HTR-8/SVneo (cell line): ENCODE measurements around the gene MFGE8.
"Not testable (repeated sequence)": the region's sequence is repeated elsewhere in the genome, so short reads cannot be mapped to it uniquely, and the experiment has no call there.

Experiments used
- DNase-seq: peaks from one replicate; pipeline ENCODE4 v3.0.0; 2011; ENCODE audit warnings: low spot score, mixed read lengths; ENCODE audit not compliant: insufficient read length
- FAIRE-seq: peaks from 2 replicates; lab custom pipeline; 2011; peaks lifted over from hg19 to GRCh38; lab: Jason Lieb, UNC

The MFGE8 gene

DNA sequence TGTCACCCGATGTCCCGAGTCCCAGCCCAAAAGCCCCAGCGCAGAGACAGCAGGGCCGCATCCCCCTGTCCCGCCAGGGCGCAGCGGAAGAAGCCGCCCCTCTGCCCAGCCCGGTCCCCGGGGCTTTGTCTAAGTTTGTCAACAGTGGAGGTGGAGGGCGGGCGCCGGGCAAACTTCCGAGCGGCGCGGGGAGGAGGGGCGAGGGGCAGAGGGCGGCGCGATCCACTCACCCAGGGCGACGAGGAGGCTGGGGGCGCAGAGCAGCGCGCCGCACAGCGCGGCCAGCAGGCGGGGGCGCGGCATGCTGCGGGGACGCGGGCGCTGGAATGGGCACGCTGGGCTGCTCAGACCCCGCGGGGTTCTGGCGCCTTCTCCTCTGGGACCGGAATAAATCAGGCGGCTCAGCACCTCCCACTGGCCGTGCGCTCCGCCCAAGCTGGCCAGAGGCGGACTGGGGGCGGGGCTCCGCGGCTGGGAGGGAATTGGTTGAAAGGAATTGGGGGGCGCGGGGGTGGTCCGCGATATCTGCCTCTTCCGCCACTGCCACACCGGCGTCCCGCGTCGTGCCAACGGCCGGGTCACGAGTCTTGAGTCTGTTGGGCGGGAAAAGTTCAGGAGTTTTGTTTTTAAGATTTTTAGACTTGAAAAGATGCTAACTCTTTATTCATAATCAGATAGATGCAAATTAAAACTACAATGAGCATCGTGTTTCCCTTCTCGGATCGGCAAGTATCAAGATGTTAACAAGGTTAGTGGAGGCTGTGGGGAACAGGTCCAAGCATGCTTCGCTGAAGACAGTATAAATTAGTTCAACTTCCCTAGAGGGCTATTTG lies at the start of gene MFGE8:
Gene MFGE8 (minus strand): TSS at position 363 of the 833 bp plus-strand sequence. CDS start 60 bp downstream, at position 303.
- FAIRE-seq (peak; percentile 64), DNase-seq (peak; percentile 78)

DNA sequence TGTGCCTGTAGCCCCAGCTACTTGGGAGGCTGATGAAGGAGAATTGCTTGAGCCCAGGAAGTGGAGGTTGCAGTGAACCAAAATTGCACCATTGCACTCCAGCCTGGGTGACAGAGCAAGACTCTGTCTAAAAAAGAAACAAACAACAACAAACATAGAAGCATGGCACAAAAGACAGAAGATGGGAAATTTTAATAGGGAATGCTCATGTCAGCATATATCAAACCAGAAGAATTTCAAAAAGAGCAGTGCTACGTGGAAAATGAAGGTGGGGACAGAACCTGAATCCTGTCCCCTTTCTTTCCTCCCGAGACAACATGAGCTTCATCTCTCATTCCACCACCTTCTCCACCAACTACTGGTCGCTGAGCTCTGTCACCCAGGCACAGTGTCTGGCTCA lies 46.3 kb upstream of the MFGE8 start:
- DNase-seq (no peak), FAIRE-seq (no peak)

- no peak for FAIRE-seq
- no peak for DNase-seq
Observed at GRCh38 chr15:88956906-88957305, 43.7 kb upstream of the MFGE8 start.

- no peak for FAIRE-seq
- DNase-seq: no peak
Observed at GRCh38 chr15:88956263-88956662, 43.1 kb upstream of the MFGE8 start.

DNA sequence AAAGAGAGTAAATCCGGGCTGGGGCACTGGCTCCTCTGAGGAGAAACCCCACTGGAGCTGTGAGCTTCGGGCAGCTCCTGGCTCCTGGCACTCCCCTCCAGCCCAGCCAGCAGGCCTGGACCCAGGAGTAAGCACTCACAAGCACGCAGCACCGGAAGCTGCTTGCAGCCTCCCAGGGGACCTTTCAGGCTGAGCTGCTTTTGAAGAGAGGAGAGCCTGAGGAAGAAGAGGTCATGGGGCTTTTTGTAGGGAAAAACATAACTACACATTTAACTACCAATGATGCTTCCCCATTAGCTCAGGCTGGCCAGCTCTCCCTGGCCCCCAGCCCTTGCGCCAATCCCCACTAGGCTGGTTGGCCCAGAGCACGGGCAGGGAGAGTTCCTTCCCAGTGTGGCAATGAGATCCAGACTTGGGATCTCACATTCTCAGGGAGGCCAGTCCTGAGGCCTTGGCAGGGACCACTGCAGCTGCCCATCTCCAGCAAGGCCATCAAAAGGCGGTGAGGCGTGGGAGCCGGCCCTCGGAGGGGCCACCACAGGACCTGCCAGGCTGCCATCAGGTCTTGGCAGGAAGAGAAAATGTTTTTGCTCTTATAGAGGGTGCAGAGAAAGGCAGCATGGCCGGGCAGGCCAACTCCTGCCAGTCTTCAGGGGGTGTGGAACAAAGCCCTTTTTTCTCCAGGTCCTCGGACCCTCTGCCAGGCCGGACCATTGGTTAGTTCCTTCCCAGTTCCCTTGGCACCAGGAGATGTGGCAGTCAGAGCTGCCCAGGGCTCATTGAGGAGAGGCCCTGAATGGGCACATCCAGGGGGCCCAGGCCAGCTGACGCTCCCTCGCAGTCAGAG lies 41.5 kb upstream of the MFGE8 start:
- FAIRE-seq (no peak), DNase-seq (no peak)

GRCh38 chr15:88950600-88951160 lies 37.5 kb upstream of the MFGE8 start:
- DNase-seq (no peak), FAIRE-seq (no peak)

DNA sequence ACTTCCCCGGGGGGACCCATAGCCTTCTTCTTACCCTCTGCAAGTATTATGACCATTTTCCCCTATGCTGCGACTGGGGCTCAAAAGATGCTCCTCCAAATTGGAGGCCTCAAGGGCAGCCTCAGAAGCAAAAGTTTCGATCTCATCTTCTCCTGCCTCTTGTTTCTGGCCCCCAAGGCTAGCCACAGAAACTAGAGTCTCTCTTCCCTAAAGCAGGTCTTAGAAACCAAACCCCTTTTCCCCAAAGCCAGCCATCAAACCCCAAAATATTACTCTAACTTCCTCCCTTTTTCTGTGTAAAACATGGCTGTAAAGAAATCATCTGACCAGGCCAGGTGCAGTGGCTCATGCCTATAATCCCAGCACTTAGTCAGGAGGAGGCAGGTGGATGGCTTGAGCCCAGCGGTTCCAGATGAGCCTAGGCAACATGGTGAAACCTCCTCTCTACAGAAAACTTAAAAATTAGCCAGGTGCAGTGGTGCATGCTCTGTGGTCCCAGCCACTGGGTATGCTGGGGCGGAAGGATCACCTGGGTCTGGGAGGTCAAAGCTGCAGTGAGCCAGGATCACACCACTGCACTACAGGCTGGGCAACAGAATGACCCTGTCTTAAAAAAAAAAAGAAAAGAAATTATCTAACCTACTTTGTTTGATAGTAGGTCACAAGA lies 36.7 kb upstream of the MFGE8 start:
- FAIRE-seq: no peak
- no peak for DNase-seq

- no peak for DNase-seq
- no peak for FAIRE-seq
Observed at GRCh38 chr15:88940110-88940675, 27.0 kb upstream of the MFGE8 start.

DNA sequence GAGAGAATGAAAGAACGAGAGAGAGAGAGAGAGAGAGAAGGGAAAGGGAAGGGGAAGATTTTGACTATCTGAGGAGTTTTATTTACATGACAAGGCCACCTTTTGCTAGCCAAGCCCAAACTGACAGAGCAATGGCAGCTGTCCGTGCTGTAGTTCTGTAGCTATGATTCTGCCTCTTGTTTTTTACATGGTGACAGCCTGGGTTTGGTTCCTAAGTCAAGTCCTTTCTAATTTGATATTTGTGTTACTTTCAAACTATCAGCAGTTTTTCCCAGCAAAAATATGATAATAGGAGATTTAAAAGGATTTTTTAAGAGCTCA lies 26.3 kb upstream of the MFGE8 start:
- DNase-seq: no peak
- no peak for FAIRE-seq

DNA sequence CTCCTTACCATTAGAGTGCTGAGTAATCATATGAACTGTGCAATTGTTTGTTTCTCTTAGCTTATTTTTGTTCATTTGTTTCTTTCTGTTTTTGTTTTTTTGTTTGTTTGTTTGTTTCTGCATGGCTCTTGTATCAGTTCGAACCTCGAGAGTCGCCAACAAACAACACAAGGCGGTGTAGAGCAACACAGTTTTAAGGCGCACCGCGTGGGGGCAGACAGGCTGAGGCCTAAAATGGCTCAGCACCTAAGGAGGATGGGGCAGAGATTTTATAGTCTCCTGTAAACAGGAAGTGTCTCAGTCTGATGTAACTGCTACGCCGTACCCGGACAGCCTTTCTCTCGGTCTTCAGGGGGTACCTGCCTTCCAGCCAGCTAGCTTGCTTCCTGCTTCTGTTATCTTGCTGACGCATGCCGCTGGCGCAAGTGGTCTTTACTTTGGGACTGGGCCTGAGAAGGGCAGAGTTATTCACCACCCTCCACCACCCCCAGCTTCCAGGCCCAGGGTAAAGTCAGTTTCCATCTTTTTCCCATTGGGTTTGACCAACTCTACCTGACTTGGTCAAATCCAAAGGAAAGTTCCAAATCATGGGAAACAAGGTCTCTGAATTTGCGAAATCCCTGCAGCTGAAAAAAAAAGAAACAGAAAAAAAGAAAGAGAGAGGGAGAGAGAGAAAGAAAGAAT lies 25.8 kb upstream of the MFGE8 start:
- DNase-seq (no peak), FAIRE-seq (no peak)

GRCh38 chr15:88934449-88934848 lies 21.3 kb upstream of the MFGE8 start:
- not testable (repeated sequence) for FAIRE-seq, DNase-seq

DNA sequence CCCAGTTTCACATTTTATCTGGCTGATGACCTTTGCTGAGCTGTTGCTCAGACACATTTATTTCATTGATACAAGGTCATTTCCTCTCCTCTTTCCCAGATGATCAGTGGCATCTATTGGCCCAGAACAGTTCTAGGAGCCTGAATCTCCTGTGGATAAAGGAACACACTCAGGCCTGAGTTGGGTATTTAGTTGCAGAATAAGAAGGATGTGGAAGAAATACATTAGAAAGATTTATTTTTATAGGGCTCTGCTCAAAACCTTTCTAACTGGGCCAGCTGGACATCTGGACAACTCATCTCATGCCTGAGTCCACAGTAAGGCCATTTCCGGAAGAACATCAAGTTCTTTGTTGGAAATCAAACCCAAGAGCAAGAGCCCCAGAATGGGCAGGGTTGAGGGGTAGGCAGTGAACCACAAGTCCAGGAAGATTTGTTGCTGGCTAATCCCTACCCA lies 19.7 kb upstream of the MFGE8 start:
- DNase-seq (no peak), FAIRE-seq (no peak)

- DNase-seq: no peak
- FAIRE-seq: no peak
Observed at GRCh38 chr15:88932271-88932874, 19.2 kb upstream of the MFGE8 start.

GRCh38 chr15:88930579-88930978 lies 17.4 kb upstream of the MFGE8 start:
- DNase-seq (no peak), FAIRE-seq (no peak)

GRCh38 chr15:88929358-88930098 lies 16.3 kb upstream of the MFGE8 start:
- DNase-seq, FAIRE-seq: not testable (repeated sequence)

DNA sequence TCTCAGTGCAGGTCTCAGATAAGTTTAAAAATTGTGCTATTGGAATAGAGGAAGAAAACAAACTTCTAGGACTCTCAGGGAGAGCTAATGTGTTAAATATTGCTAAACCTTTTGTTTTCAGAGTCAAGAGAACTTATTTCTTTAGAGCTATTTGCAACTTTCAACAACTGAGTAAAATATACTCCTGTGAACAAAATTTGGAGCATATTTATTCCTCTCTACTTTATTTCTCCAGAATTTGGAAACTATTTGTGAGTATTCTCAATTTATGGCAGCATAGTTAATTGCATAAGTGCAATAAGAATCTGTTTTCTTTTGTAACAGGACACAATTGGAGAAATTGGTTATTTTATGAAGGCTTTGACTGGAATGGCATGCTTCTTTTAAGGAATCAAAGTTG lies 15.0 kb upstream of the MFGE8 start:
- not testable (repeated sequence) for FAIRE-seq, DNase-seq

- not testable (repeated sequence) for FAIRE-seq, DNase-seq
Observed at GRCh38 chr15:88925648-88926047, 12.5 kb upstream of the MFGE8 start.

GRCh38 chr15:88920892-88921435 lies 7.8 kb upstream of the MFGE8 start:
- not testable (repeated sequence) for DNase-seq, FAIRE-seq
